HFF-Myc (cell line): ENCODE measurements around the gene SPAG16.
A peak's percentile ranks its signal among the peaks of the same experiment; 100 is the strongest.

Experiments
- DNase-seq: peaks from one replicate; pipeline ENCODE4 v3.0.0-alpha.2; 2011; ENCODE audit warnings: low read depth; ENCODE audit errors: extremely low read depth
- H3K4me3 ChIP-seq: replicated peaks from 2 replicates; pipeline ENCODE4 v1.5.1; 2011; ENCODE audit warnings: low read depth, mild to moderate bottlenecking, control low read depth, low read length
- TF ChIP-seq, protein P1 (sequence below): IDR thresholded peaks from 2 replicates; pipeline ENCODE4 v1.5.1; 2012; ENCODE audit warnings: mild to moderate bottlenecking, low read depth, low read length, control low read depth; ENCODE audit errors: missing control alignments

Gene SPAG16

DNA sequence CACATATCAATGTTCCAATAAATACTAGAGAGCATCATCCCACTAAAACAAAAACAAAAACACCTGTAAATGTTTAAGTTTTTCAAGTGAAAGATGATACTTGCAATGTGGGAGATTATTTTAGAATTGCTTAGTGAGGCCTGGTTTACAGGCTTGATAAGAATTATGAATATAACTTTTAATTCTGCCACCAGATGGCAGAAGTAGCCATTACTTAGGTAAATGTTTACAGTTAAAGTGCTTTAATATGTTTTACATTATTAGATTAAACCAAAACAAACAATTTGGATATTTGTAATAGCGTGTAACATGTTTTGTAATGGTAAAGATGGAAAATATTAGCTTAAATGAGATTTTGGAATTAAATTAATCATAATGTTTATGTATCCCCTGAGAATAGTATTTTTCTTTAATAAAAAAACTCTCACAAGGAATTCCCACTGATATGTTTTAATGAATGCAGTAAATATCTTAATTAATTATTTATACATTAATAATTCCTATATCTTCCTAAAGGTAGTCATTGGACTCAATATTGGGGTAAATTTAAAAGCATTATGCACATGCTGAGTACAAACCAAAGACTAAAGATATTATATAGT is 522.0 kb downstream of the SPAG16 start:
- TF ChIP-seq, protein P1, sequence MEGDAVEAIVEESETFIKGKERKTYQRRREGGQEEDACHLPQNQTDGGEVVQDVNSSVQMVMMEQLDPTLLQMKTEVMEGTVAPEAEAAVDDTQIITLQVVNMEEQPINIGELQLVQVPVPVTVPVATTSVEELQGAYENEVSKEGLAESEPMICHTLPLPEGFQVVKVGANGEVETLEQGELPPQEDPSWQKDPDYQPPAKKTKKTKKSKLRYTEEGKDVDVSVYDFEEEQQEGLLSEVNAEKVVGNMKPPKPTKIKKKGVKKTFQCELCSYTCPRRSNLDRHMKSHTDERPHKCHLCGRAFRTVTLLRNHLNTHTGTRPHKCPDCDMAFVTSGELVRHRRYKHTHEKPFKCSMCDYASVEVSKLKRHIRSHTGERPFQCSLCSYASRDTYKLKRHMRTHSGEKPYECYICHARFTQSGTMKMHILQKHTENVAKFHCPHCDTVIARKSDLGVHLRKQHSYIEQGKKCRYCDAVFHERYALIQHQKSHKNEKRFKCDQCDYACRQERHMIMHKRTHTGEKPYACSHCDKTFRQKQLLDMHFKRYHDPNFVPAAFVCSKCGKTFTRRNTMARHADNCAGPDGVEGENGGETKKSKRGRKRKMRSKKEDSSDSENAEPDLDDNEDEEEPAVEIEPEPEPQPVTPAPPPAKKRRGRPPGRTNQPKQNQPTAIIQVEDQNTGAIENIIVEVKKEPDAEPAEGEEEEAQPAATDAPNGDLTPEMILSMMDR = no peak
- no peak overlapping the region for H3K4me3 ChIP-seq
- DNase-seq = no peak

DNA sequence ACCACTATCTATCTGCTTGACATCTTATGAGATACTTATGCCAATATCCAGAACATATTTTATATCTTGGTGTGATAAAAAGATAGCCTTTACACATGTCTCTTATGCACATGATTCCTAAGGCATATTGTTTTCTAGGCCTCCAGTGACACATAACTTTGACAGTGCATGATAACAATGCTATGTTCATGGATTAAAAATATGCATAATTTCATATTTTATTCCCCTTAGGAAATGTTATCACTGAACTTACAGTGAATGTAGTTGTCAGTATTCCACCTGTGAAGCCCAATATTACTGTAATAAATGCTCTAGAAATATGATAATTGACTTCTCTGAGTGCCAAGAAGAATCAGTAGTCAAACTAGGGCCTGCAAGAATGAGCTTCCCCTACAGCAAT is 532.3 kb downstream of the SPAG16 start:
- DNase-seq = no peak
- TF ChIP-seq, protein P1 = no peak
- no peak overlapping the region for H3K4me3 ChIP-seq

DNA sequence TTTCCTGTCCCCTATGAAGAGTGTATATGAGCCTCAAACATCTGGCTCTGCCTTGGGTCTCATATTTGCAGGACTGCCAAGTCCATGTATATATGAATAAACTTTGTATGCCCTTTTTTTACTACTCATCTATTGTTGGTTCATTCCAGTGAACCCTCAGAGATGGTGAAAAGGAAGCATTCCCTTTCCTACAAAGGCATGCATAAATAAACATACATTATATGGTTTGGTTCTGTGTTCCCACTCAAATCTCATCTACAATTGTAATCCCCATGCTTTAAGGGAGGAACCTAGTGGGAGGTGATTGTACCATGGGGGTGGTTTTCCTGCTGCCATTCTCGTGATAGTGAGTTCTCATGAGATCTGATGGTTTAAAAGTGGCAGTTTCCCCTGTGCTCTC is 534.2 kb downstream of the SPAG16 start:
- TF ChIP-seq, protein P1 = no peak
- no peak for DNase-seq
- no peak overlapping the region for H3K4me3 ChIP-seq

GRCh38 chr2:213834331-213834730 is 550.1 kb downstream of the SPAG16 start:
- TF ChIP-seq, protein P1 = no peak
- peak; percentile 84 for DNase-seq
- no peak overlapping the region for H3K4me3 ChIP-seq

DNA sequence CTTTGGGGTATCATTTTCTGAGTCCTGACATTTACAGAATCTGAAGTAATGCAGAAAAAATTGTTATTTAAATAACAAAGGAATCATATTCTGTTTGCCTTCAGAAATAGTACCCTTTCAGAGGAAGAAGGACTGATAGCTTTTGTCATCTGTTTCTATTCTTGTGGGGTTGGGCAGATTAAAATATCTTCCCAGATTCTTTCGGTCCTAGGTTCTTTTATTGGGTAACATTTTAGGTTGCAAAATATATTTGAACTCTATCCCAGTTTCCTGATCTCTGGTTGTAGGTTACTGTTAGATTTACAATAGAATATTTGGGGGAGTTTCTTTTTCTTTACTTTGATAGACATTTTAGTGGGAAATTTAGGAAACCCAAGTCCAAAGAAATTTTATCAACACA is 550.5 kb downstream of the SPAG16 start:
- TF ChIP-seq, protein P1 = no peak
- DNase-seq = no peak
- H3K4me3 ChIP-seq = no peak overlapping the region

DNA sequence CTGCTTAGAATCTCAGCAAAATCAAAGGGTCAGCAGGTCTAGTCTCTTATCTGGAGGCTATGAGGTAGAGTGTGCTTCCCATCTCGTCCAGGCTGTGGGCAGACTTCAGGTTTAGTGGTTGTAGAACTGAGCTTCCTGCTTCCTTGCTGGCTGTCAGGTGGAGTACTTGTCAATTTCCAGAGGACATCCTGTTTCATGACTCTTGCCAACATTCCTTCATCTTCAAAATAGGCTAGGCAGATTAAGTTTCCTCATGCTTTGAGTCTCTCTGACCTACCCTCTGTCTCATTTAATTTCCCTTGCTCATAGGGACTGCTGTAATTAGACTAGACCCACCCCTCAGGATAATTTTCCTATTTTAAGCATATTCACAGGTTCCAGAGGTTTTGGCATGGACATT is 562.6 kb downstream of the SPAG16 start:
- TF ChIP-seq, protein P1 = no peak
- DNase-seq = peak; percentile 9
- no peak overlapping the region for H3K4me3 ChIP-seq

- no peak for DNase-seq
- TF ChIP-seq, protein P1 = no peak
- H3K4me3 ChIP-seq = no peak overlapping the region
Measured at GRCh38 chr2:213847316-213847715, 563.1 kb downstream of the SPAG16 start.
